ENCODE results near the gene PCF11.
A peak's percentile ranks its signal among the peaks of the same experiment; 100 is the strongest.

Gene PCF11

DNA sequence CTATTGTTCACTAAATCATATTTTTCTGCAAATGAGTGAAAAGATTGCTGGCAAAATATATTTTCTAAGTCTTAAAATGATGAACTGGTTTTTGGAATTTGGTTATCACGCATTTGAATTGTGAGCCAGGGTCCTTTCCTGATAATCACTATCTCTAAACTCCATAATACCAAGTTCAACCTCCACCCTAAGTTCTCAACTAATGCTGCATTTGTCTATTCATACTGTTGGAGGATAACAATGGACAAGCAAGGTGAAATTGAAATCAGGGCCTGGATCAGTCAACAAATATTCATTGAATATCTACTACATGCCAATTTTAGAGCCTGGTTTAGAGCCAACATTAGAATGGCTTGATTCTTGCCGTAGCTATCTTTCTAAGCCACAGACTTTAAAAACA, 4.7 kb upstream of the PCF11 start:
- DNase-seq = no peak

DNA sequence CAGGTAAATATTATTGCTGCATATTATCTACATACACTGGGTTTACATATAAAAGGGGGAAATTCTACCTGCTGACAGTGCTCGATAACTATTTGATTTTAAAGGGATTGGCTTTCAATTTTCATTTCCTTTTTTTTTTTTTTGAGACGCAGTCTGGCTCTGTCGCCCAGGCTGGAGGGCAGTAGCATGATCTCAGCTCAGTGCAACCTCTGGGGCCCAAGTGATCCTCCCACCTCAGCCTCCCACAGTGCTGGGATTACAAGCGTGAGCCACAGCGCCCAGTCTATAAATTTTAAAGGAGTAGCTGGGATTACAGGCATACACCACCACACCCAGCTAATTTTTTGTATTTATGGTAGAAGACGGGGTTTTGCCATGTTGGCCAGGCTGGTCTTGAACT, 3.2 kb upstream of the PCF11 start:
- DNase-seq = no peak

DNA sequence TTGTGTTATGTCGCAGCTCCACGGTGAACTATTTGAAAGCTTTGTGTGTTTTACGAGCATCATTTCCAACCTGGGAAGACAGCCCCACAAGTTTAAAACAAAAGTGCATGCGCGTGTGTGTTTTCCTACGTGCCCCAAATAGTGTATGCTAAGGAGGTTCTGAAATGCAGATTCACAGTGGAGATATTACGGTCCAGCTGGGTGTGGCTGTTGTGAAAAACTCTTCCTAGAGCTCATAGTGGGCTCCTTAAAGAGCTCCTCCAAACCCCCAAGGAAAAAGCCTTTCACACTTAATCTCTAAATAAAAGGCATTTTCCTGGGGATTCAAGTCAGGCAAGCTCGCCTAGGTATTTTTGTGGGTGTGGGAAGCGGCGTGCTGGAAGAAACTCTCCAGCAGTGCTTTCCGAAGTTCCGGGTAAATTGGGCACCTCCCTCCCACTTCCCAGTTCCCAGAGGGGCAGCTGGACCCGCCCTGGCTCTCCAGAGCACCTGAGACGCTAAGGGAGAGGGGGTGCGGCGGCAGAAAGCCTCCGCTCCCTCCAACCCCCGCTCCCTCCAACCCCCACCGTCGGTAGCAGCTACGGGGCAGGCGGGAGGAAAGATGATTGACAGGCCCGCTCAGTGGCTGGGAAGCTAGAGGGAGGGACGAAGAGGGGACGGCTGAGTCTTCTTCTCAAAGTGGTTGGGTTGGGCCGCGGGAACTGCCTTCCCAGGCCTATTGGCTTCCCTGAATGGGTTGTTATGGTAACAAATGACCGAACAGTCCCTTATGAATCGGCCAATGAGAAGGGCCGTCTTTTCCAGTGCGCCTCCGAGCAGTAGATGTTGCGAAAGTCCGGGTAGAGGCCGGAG, 561 bp upstream of the PCF11 start:
- DNase-seq = peak; percentile 100

DNA sequence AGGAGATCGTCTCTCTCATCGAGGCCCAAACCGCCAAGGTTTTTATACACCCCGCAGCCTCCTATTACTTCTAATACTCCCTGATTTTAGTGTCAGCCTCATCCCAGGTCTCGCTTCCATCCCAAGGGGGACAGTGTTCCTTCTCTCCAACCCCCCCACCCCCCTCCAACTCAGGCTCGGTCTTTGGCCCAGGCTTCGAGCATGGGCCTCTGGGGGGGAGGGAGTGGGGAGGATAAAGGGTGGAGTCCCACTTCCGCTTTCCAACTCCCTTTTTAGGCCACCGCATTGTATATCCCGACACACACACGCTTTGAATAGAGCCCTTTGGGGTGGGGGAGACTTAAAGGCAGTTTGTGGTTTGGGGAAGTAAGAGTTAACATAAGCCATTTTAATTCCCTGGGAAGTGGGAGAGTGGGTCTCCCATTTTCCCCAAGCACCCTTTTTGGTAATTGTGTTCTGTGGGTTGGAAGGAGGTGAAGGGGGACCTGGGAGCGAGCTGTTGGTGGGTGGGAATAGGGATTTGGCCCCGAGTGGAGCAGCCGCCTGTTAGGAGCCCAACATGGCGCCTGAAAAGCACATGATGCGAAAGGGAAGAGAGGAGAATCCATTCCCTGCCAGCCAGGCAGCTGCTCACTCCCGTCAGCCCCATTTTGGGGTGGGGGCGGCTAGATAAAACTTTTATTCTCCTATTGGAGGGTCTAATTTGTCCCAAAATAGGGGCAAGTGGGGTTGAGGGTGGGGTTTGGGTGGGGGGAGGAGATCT, 844 bp downstream of the PCF11 start:
- peak; percentile 82 for DNase-seq

DNA sequence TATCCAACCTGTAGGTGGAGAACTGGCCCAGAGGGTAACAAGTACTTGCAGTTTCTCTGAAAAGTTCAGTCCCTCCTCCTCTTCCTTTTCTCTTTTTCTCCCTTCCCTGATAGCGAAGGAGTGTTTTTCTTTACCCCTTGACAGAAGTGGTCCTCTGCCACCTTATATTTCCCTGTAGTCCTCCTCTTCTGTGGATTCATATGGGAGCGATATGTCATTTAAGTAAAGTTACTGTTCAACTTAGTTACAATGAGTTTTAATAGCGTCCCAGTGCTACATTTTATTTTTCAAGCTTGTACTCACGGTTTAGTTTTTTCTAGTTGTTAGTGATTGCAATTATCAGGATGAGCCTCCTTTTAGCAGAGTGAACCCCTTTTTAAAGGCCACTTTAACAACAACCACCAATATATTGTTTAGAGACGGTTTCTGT, 1.4 kb downstream of the PCF11 start:
- DNase-seq = no peak

DNA sequence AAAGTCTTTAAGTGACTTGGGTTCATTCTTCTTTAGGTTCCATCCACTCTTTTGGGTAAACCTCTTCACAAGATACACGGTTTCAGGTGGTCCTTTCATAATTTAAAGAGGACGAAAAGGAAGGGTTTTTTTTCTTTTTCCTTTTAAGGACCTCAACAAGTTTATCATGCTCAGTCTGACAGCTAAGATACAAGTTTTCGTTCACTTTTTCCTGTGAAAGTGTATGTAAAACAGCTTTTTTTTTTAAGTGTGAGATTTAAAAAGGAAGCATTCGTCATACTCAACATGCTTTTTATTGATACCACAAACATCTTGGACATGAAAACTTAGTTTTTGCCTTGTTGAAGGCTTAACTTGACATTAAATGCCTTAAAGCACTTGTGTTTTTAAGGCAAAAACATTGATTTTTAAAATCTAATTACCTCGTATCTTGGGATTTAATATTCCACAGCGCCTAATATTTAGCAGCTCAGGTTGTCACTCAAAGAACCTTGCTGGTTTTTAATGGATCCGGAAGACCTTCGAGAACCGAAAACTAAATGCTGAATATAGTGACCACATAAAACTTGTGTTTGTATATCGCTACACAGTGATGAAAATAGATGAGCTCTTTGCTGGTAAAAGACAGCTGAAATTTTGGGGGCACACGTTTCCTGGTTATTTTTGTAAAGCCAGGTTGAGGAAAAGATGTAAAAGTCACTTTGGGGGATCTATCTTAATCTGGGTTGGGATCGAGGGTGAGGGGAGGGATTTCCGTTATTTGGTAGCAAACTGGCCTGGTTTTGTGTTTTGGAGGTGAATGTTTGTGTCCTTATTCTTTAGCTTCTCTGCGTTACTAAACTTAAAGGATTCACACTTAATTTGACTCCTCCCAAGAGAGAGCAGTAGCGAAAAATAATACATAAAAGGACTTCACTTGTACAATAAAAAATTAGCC, 2.3 kb downstream of the PCF11 start:
- DNase-seq = no peak

DNA sequence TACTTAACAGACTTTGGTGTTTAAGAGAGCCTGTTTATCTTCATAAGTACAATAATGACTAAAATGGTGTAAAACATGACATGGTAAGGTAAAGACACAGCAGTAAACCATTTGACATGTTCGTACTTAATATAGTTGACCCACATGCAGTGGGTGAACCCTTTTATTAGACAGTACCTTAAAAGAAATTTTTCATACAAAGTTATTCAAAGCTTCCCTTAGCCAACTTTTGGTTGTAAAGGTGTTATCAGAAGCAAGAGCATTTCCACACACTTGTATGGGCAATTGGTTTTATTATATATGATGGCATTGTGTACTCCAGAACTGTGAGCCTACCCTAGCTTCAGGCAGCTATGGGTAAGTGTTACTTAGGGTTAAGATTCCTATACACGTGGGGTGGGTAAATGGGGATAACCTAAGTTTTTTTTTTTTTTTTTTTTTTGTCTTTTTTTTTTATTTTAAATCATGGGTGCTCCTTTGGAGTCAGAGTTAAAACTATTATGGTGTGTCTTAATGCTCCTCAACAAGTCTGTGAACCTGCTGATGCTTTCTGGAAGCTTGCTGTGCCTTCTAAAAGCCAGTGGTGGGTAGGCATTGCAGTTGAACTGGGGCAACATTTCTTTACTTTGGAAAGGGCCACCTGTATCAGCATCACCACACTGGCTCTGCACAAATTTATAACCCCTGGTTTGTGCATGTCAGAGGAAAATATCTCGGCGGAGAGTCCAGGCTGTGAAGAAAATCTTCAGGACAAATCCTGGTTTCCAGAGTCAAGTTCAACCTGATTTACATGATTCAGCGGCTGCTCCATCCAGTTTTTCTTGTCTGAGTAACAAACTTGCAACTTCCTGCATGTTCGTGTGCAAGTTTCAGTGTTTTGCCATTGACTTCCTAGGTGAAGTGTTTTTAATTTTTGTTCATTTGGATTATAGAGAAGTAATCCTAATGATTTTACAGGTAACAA, 3.3 kb downstream of the PCF11 start:
- DNase-seq = peak; percentile 22

DNA sequence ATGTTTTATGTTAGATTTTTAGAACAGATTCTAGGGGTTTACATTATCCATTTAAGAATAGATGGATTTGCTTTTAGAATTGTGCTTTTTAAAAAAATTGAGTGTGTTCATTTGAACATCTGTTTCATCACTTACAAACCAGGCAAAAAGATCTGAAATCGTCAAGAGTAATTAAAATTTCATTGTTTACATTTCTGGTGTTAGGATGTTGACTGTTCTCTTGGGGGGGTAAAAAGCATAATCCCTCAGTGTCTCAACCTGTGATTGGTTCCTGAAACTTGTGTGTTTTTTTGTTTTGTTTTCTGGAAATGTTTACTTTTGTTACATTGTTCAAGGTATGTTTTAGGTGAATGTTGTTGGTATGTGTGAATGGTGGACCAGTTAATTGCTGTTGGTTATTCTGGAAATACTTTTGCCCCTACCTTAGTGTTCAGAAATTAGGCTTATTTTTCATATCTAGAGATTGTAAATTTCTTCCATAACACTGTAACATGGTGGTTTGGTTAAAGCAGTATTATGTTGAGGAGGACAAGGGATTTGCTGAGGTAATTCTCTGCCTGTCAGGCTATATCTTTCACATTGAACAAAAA, 4.8 kb downstream of the PCF11 start:
- peak; percentile 51 for DNase-seq

DNA sequence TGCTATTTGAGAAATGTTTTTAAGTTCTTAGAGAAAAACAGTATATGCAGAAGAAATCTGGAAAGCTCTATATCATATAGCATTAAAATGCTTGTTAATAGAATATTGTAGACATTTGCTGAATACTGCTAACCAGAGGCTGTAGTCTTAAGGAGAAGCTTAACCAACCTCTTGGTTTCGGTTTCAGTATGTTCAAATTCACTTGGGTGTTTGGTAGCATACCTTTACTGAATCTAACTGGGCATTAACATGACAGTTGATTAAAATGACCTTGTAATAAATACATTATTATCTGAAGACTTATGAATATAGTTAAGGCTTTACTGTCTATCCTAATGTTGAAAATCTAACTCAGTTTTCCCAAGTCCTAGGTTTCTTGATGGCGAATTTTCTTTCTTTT, 5.4 kb downstream of the PCF11 start:
- DNase-seq = no peak

DNA sequence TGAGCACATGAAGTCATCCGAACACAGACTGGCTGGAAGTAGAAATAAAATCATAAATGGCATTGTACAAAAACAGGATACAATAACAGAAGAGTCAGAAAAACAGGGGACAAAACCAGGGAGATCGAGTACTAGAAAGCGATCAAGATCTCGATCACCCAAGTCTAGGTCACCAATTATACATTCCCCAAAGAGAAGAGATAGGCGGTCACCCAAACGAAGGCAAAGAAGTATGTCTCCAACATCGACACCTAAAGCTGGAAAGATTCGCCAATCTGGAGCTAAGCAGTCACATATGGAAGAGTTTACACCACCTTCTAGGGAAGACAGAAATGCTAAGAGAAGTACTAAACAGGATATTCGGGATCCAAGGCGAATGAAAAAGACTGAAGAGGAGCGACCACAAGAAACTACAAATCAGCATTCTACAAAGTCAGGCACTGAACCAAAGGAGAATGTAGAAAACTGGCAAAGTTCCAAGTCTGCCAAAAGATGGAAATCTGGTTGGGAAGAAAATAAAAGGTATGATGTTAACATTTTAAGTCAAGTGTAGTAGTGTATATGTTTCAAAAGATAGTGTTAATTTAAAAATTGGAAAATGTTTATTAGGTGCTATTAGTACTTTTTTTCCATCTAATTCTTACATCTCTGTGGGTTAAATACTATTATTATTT, 9.4 kb downstream of the PCF11 start:
- DNase-seq = no peak

DNA sequence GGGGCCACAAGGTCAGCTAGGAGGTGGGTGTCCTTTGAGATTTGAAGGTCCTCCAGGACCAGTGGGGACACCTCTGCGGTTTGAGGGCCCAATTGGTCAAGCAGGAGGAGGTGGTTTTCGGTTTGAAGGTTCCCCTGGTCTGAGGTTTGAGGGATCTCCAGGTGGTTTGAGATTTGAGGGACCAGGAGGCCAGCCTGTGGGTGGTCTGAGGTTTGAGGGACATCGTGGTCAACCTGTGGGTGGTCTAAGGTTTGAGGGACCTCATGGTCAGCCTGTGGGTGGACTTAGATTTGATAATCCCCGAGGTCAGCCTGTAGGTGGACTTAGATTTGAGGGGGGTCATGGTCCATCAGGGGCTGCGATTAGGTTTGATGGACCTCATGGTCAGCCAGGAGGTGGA, 11.8 kb downstream of the PCF11 start:
- no peak for DNase-seq

DNA sequence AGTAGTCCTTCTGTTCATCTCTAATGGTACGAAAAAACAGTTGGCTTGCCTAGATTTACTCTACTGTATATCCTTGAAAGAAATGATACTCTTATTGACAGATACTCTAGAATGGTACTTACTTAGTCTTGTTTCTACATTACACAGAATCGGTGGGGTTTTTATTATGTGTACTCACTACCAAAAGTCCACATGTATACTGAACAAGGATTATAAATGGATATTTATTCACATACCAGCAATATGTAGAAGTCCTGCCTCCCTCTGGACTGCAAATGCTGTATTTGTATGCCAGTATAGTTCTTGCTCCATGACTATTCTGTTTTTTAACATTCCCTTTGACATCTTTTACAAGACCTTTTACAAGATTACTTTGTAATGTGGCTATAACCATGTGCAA, 13.9 kb downstream of the PCF11 start:
- DNase-seq = no peak

DNA sequence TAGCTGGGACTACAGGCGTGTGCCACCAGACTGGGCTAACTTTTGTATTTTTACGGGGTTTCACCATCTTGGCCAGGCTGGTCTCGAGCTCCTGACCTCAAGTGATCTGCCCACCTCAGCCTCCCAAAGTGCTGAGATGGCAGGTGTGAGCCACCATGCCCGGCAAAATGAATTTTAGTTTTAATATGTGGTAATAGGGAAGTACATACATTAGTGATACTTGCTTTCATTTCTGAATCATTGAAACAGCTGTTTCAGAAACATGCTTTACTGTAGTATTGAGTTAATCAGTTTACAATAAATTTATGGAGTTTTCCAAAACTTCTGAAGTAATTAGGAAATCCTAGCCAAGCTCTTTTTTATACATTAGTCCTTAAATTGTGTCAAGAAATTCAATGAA, 15.6 kb downstream of the PCF11 start:
- DNase-seq = no peak

DNA sequence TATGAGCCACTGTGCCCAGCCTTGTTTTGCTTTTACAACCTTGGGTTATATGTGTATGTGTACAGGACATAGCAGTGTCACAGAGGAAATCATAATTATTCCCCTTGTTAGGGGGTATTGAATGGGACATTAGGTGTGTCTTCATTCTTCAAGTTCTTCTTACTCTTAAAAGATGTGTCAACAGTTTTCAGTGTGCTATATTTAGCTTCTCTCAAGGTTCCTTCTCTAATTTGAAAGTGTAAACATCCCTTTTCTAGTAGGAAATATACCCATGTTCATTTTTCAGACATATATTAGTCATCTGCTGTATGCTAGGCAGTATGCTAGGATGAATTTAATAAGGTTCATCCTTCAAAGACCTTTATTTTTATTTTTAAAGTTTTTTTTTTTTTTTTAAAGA, 17.1 kb downstream of the PCF11 start:
- no peak for DNase-seq

DNA sequence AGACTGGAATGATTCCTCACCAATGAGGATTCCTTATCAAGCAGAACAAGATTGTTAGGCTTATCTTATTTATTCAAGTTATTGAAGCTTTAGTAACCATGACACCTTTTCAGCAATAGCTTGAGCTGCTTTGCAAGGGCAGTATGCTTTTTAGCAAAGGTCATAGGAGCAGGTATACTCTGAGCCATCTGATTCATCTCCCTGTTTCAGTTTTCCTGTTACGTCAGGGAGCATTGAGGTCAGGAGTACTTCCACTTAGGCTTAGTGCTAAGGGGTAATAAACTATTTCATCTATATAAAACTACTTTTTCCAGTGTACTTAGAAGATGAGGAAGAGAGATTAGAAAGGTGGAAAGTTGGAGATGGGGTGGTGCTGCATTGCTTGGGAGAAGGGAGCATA, 18.9 kb downstream of the PCF11 start:
- no peak for DNase-seq

DNA sequence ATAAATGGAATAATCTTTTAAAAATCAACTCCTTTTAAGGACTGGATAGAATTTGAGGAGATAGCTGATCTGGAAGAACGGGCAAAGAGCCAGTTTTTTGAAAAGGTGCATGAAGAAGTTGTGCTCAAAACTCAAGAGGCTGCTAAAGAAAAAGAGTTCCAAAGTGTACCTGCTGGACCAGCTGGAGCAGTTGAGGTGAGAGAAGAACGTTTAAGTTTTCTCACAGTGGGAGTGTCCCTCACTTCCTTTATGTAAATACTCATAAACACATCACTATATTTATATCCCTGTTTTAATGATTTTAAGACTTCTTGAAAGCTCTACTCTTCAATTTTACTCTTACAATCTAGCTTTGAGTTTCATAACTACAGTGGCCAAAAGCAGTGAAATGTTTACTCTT, 24.9 kb downstream of the PCF11 start:
- DNase-seq = no peak

DNA sequence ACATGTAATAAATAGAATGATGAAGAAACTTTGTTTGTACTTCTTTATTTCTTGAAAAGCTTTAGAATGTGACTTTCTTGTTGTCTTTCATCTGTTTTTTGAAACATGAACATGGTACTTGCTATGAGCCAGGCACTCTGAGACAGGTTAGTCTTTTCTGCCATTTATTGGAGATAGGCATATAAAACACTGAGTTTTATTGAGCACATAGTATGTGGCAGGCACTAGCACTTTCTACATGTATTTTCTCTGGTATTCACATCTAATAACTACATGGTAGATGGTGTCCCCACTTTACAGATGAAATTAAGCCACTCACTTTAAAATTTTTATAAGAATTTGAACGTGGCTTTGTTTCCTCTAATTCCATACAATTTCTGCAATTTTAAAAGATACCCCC, 28.8 kb downstream of the PCF11 start:
- no peak for DNase-seq

DNA sequence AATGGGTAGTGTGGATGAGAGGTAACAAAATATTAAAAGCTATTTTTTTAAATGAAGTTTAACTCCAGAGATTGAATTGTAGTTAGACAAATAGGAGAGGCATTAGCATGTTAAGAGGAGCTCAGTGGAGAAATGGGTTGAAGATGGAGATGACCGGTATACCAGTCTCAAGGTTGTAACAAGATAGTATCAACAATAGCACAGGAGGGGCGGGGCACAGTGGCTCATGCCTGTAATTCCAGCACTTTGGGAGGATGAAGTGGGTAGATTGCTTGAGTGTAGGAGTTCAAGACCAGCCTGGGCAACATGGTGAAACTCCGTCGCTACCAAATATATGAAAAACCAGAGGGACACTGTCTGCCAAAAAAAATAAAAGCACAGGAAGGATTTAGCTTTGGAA, 30.5 kb downstream of the PCF11 start:
- no peak for DNase-seq

DNA sequence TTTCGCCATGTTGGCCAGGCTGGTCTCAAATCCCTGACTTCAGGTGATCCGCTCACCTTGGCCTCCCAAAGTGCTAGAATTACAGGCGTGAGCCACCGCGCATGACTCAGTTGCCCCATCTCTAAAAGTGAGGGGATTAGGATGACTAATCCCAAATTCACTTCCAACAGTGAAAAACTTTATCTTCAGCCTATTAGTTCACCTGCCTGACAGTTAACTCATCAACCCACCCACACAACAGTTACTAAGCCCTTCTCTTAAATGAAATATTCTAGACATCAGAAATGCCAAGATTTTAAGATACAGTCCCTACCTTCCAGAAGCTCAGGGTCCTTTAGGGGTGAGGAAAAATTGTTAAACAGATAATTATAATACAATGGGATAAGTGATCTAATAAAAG, 34.6 kb downstream of the PCF11 start:
- no peak for DNase-seq

DNA sequence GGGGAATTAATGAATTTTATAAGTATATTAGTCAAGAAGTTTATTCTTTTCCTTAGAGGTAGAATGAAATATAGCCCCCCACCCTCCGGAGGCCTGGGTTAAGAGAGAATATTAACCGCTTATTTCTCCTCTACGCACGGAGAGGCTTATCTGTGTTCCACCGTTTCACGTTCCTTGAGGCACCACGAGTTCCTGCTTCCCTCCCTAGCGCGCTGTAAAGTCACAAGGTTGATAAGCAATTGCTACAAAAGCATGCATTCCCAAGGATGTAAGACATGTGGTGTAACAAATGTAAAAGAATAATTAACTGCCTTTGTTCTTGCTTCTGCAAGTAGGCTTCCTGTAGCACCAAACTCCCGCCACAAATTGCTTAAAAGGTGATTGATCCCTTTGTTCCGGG, 35.1 kb downstream of the PCF11 start:
- no peak for DNase-seq

DNA sequence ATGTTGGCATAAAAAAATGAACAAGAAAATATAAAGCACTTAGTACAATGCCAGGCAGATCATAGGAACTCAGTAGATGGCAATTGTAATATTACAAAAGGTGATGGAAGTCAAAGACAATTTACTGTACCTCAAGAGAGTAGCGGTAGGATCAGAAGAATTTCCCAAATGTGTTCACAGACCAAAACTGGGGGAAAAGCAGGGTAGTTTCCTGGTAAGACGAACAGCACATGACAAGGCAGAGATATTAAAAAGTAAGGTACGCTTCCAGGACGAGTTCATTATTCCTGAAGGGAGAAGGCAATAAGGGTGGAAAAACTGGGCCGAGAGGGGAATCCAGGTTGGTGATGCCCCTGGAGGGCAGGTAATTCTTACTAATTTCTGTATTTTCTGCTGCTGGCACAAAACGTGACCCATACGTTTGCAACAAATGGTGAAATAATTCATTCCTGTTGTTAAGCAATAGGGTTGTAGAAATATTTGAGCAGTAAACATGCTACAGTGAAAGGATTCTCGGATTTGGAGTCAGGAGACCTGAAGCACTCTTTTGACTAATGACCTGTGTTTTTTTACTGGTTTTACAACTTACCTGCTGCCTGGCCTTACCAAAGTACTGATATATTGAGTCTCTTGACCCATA, 35.8 kb downstream of the PCF11 start:
- DNase-seq = no peak

Data from NCI-H69 (cell line).